IMR-90 (cell line): ENCODE measurements around the gene PTPMT1. TPM values are rescaled to one million over a fixed set of nuclear protein-coding genes. Genes with fewer than 3 reads are reported as not detected.

Experiments used
- ATAC-seq: fragments of 200-7000 bp; cut with Tn5 transposase; 2 replicates; pipeline ENCODE4 v1.9.1; 2020; ENCODE audit warnings: low read depth, mild to moderate bottlenecking, moderate library complexity
- BruUV-seq: library from RNA; stranded (reverse); fragments of 400-500 nt; replicated peaks from 2 replicates; lab custom pipeline; 2021; lab: Mats Ljungman, UMichigan
- CTCF ChIA-PET: fragments of 300-600 bp; formaldehyde crosslinking; extraction: SDS; loops from one replicate; lab custom pipeline; 2021; ENCODE audit warnings: antibody characterized with exemption; lab: Yijun Ruan, JAX
- POLR2A ChIA-PET: fragments of 300-600 bp; sonication (Branson Sonifier 250); formaldehyde crosslinking; loops from one replicate; lab custom pipeline; 2022; ENCODE audit warnings: antibody characterized with exemption; ENCODE audit not compliant: unreplicated experiment; lab: Charles Lee
- DNase-seq: peaks from one replicate; pipeline ENCODE4 v3.0.0; 2013
- H2AFZ ChIP-seq: replicated peaks from 2 replicates; pipeline ENCODE3; 2013; ENCODE audit warnings: low read length, mild to moderate bottlenecking; ENCODE audit not compliant: poor library complexity
- H2AK5ac ChIP-seq: 2 replicates; pipeline ENCODE4 v1.6.1; 2013; ENCODE audit warnings: low read depth, low read length, inconsistent platforms
- H2AK9ac ChIP-seq: replicated peaks from 2 replicates; pipeline ENCODE3; 2013; ENCODE audit warnings: mild to moderate bottlenecking, low read depth, low read length, moderate library complexity; ENCODE audit not compliant: poor library complexity
- H2BK120ac ChIP-seq: 2 replicates; pipeline ENCODE4 v1.6.1; 2013; ENCODE audit warnings: low read depth, low read length, inconsistent platforms
- H2BK15ac ChIP-seq: 3 replicates; pipeline ENCODE4 v1.6.1; 2013; ENCODE audit warnings: low read depth, low read length, inconsistent platforms
- H2BK20ac ChIP-seq: 2 replicates; pipeline ENCODE4 v1.6.1; 2013; ENCODE audit warnings: low read depth, mild to moderate bottlenecking, inconsistent platforms, low read length, moderate library complexity
- H2BK5ac ChIP-seq: 2 replicates; pipeline ENCODE4 v1.6.1; 2013; ENCODE audit warnings: mild to moderate bottlenecking, low read depth, low read length, inconsistent platforms; ENCODE audit not compliant: poor library complexity, severe bottlenecking
- H3K14ac ChIP-seq: replicated peaks from 2 replicates; pipeline ENCODE4 v1.6.1; 2013; ENCODE audit warnings: low read depth, low read length, inconsistent platforms
- H3K18ac ChIP-seq: 2 replicates; pipeline ENCODE4 v1.6.1; 2013; ENCODE audit warnings: low read depth, low read length, control low read depth
- H3K23ac ChIP-seq: 2 replicates; pipeline ENCODE4 v1.6.1; 2013; ENCODE audit warnings: low read depth, low read length, inconsistent platforms
- H3K27ac ChIP-seq: 2 replicates; pipeline ENCODE4 v1.5.1; 2013; ENCODE audit warnings: mild to moderate bottlenecking, control low read depth, low read length; ENCODE audit not compliant: insufficient read depth
- H3K27me3 ChIP-seq: 2 replicates; pipeline ENCODE4 v1.6.1; 2013; ENCODE audit warnings: low read length; ENCODE audit not compliant: control insufficient read depth, insufficient read depth
- H3K36me3 ChIP-seq: 2 replicates; pipeline ENCODE4 v1.6.1; 2013; ENCODE audit warnings: low read length, mixed read lengths; ENCODE audit not compliant: control insufficient read depth, insufficient read depth
- H3K4ac ChIP-seq: 2 replicates; pipeline ENCODE4 v1.6.1; 2013; ENCODE audit warnings: low read depth, low read length, inconsistent platforms
- H3K4me1 ChIP-seq: 2 replicates; pipeline ENCODE4 v1.6.1; 2013; ENCODE audit warnings: low read length, mixed read lengths; ENCODE audit not compliant: control insufficient read depth, insufficient read depth
- H3K4me2 ChIP-seq: 2 replicates; pipeline ENCODE4 v1.6.1; 2013; ENCODE audit warnings: low read depth, mild to moderate bottlenecking, control low read depth, low read length, moderate library complexity
- H3K4me3 ChIP-seq: 2 replicates; pipeline ENCODE4 v1.5.1; 2013; ENCODE audit warnings: low read depth, mild to moderate bottlenecking, control low read depth, low read length, moderate library complexity; ENCODE audit not compliant: insufficient read depth
- H3K56ac ChIP-seq: 2 replicates; pipeline ENCODE4 v1.6.1; 2013; ENCODE audit warnings: low read length, inconsistent platforms; ENCODE audit not compliant: insufficient read depth; ENCODE audit errors: extremely low read depth
- H3K79me1 ChIP-seq, 2 experiments: 2 replicates each; pipeline ENCODE4 v1.6.1; 2013; ENCODE audit warnings: low read length in 2 of 2, inconsistent platforms in 1 of 2, low read depth in 1 of 2
- H3K9ac ChIP-seq: 2 replicates; pipeline ENCODE4 v1.6.1; 2013; ENCODE audit warnings: low read depth, low read length, control low read depth
- H3K9me1 ChIP-seq: 2 replicates; pipeline ENCODE4 v1.6.1; 2013; ENCODE audit warnings: low read length, inconsistent platforms; ENCODE audit not compliant: insufficient read depth
- H3K9me3 ChIP-seq: 2 replicates; pipeline ENCODE4 v1.6.1; 2013; ENCODE audit warnings: low read length; ENCODE audit not compliant: control insufficient read depth, insufficient read depth
- H4K20me1 ChIP-seq: 2 replicates; pipeline ENCODE4 v1.6.1; 2013; ENCODE audit warnings: low read length, inconsistent platforms; ENCODE audit not compliant: insufficient read depth
- H4K5ac ChIP-seq: 2 replicates; pipeline ENCODE4 v1.6.1; 2013; ENCODE audit warnings: mild to moderate bottlenecking, low read depth, low read length, control low read depth
- H4K8ac ChIP-seq, 2 experiments: 2 replicates each; pipeline ENCODE4 v1.6.1; 2013; ENCODE audit warnings: low read depth in 2 of 2, low read length in 2 of 2, control low read depth in 1 of 2, inconsistent platforms in 1 of 2
- H4K91ac ChIP-seq: 2 replicates; pipeline ENCODE4 v1.6.1; 2013; ENCODE audit warnings: low read depth, low read length, inconsistent platforms; ENCODE audit not compliant: insufficient read depth
- CEBPB ChIP-seq: IDR thresholded peaks from 2 replicates; pipeline ENCODE4 v1.6.1; 2012; ENCODE audit warnings: low read depth, low read length, improper control_type of control experiment
- FOS ChIP-seq: fragments of 150-350 bp; IDR thresholded peaks from 2 replicates; pipeline ENCODE4 v1.6.1; 2016; ENCODE audit warnings: low read depth, low read length
- MAFK ChIP-seq: IDR thresholded peaks from 2 replicates; pipeline ENCODE4 v1.6.1; 2012; ENCODE audit warnings: low read depth, low read length, improper control_type of control experiment
- MAZ ChIP-seq: IDR thresholded peaks from 2 replicates; pipeline ENCODE4 v1.6.1; 2012; ENCODE audit warnings: low read depth, mild to moderate bottlenecking, low read length, improper control_type of control experiment, moderate library complexity, borderline replicate concordance
- MXI1 ChIP-seq: IDR thresholded peaks from 2 replicates; pipeline ENCODE4 v1.6.1; 2012; ENCODE audit warnings: low read depth, mild to moderate bottlenecking, low read length, moderate library complexity, borderline replicate concordance
- NFE2L2 ChIP-seq: fragments of 150-350 bp; IDR thresholded peaks from 2 replicates; pipeline ENCODE4 v1.6.1; 2016; ENCODE audit warnings: low read depth, mild to moderate bottlenecking, low read length
- RCOR1 ChIP-seq: IDR thresholded peaks from 2 replicates; pipeline ENCODE4 v1.6.1; 2012; ENCODE audit warnings: mild to moderate bottlenecking, low read length, improper control_type of control experiment; ENCODE audit not compliant: insufficient replicate concordance
- SMC3 ChIP-seq: fragments of 150-350 bp; IDR thresholded peaks from 2 replicates; pipeline ENCODE4 v1.6.1; 2016; ENCODE audit warnings: low read depth, mild to moderate bottlenecking, antibody characterized with exemption, low read length, moderate library complexity
- USF2 ChIP-seq: fragments of 150-350 bp; IDR thresholded peaks from 2 replicates; pipeline ENCODE4 v1.6.1; 2017; ENCODE audit warnings: mild to moderate bottlenecking, antibody characterized with exemption, low read length, low read depth
- WGBS, 2 experiments: methylation state at CpG; one replicate each; pipeline versions ENCODE4 v1.1.5 to v1.1.7; 2013; ENCODE audit warnings: missing lambda C conversion rate in 2 of 2; ENCODE audit not compliant: insufficient read length in 1 of 2; ENCODE audit errors: extremely low coverage in 2 of 2; 5-methylcytosine and 5-hydroxymethylcytosine counted together
- dilution Hi-C: fragments of 300-500 bp; cut with HindIII; formaldehyde crosslinking; loops from one replicate; pipeline ENCODE4 v1.14.3; 2018; ENCODE audit warnings: low sequenced_read_pairs; ENCODE audit not compliant: unreplicated experiment
- in situ Hi-C: fragments of 300-500 bp; cut with MboI; formaldehyde crosslinking; loops from 3 replicates; pipeline ENCODE4 v1.14.3; 2019; ENCODE audit warnings: low sequenced_read_pairs, inconsistent platforms, mixed read lengths
- intact Hi-C: fragments of 100-400 bp; cut with micrococcal nuclease; formaldehyde crosslinking; loops from 2 replicates; pipeline ENCODE4 v1.10.0; 2022
- polyA plus RNA-seq, 3 experiments: library from polyadenylated mRNA; depleted of rRNA; stranded (reverse); fragments of >200 nt; gene quantifications; 2 replicates each; pipeline ENCODE4 v1.2.3, GENCODE V29; 2012; ENCODE audit warnings: low replicate concordance in 1 of 3
- total RNA-seq: library from RNA; depleted of rRNA; stranded (reverse); fragments of >200 nt; gene quantifications from 2 replicates; pipeline ENCODE4 v1.2.3, GENCODE V29; 2012
- TF ChIP-seq, protein P1 (sequence below): fragments of 150-350 bp; IDR thresholded peaks from 2 replicates; pipeline ENCODE4 v1.6.1; 2016; ENCODE audit warnings: low read depth, mild to moderate bottlenecking, low read length, moderate library complexity, borderline replicate concordance

PTPMT1 gene
- total and polyA plus RNA-seq, 2 of the 4 experiments (the other 2 are of a cell fraction): 51.6 to 55.0 TPM

DNA sequence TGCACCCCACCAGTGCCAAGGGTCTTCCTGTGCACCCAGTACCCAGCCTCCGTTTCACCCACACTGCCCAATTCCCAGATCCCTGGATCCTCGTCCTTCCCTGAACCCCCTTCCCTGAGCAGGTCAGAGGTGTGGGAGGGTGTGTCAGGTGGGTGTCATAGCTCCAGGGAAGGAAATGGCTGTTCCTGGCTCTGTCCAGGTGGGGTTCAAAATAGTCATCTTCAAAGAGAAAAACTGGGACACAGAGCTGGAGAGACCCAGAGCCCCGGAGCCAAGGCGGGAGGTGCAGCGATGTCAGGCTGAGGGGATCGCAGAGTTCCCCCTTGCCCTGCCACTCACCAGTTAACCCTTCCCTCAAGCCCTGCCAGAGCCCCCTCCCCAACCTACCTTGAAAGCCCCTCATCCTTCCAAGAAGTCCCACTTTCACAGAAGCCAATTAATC, 28.1 kb downstream of the PTPMT1 start:
- H2AK5ac ChIP-seq: no peak overlapping the region
- no peak overlapping the region for H3K4me3 ChIP-seq
- TF ChIP-seq MXI1 (no peak), MAZ (no peak), USF2 (no peak), NFE2L2 (no peak), CEBPB (no peak), RCOR1 (no peak), FOS (no peak), MAFK (no peak), SMC3 (no peak)
- TF ChIP-seq, protein P1, sequence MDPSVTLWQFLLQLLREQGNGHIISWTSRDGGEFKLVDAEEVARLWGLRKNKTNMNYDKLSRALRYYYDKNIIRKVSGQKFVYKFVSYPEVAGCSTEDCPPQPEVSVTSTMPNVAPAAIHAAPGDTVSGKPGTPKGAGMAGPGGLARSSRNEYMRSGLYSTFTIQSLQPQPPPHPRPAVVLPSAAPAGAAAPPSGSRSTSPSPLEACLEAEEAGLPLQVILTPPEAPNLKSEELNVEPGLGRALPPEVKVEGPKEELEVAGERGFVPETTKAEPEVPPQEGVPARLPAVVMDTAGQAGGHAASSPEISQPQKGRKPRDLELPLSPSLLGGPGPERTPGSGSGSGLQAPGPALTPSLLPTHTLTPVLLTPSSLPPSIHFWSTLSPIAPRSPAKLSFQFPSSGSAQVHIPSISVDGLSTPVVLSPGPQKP: no peak
- H3K14ac ChIP-seq: no peak overlapping the region
- no peaks in the 10 kb centered on the region for H3K79me1 ChIP-seq
- ATAC-seq: no peak
- in situ Hi-C loops: no loop called here
- H3K23ac ChIP-seq: no peak overlapping the region
- ChIA-PET CTCF (no interaction called here), POLR2A (no interaction called here)
- H3K4ac ChIP-seq: no peak overlapping the region
- H3K27ac ChIP-seq: no peak overlapping the region
- H3K9ac ChIP-seq: no peak overlapping the region
- H3K9me1 ChIP-seq: no peaks in the 10 kb centered on the region
- H2AFZ ChIP-seq: no peak overlapping the region
- H4K8ac ChIP-seq: no peak overlapping the region
- no peaks in the 10 kb centered on the region for H3K4me1 ChIP-seq
- no peak overlapping the region for H4K5ac ChIP-seq
- H2BK5ac ChIP-seq: no peak overlapping the region
- dilution Hi-C loops: no loop called here
- H3K56ac ChIP-seq: no peak overlapping the region
- H2BK20ac ChIP-seq: no peak overlapping the region
- no peak for DNase-seq
- H2BK120ac ChIP-seq: no peak overlapping the region
- H3K18ac ChIP-seq: no peak overlapping the region
- no peaks in the 10 kb centered on the region for H3K36me3 ChIP-seq
- H2AK9ac ChIP-seq: peak overlapping the region; percentile 78
- no peaks in the 10 kb centered on the region for H4K20me1 ChIP-seq
- WGBS, 2 experiments: 20% methylated on average over 2 of the region's 6 CpGs; no CpG with 5 or more reads in 1 of the 2 experiments
- BruUV-seq: no TSS peak
- intact Hi-C loops: no loop called here
- H3K27me3 ChIP-seq: peaks cover 57% of the 10 kb centered on the region
- peak overlapping the region; percentile 77 for H3K4me2 ChIP-seq
- no peak overlapping the region for H4K91ac ChIP-seq
- peaks cover 3% of the 10 kb centered on the region for H3K9me3 ChIP-seq
- H2BK15ac ChIP-seq: no peak overlapping the region
